Suprapubic skin (tissue), 4 donors: Measurements from ENCODE around the gene UCK1. TPM values are rescaled to one million over a fixed set of nuclear protein-coding genes. Genes with fewer than 3 reads are reported as not detected.

Source experiments
- DNase-seq, 2 donors: peaks; one replicate each; pipeline ENCODE4 v3.0.0-alpha.2; 2019; ENCODE audit warnings: low spot score in 2 of 2
- H3K27ac ChIP-seq: fragments of 200-600 bp; sonication (generic); one replicate; pipeline ENCODE4 v1.5.1; 2019
- H3K27me3 ChIP-seq: fragments of 200-600 bp; sonication (generic); one replicate; pipeline ENCODE4 v1.5.1; 2019
- H3K36me3 ChIP-seq: fragments of 200-600 bp; sonication (generic); one replicate; pipeline ENCODE4 v1.5.1; 2019
- H3K4me1 ChIP-seq: fragments of 200-600 bp; sonication (generic); one replicate; pipeline ENCODE4 v1.5.1; 2019
- H3K4me3 ChIP-seq: fragments of 200-600 bp; sonication (generic); one replicate; pipeline ENCODE4 v1.5.1; 2019; ENCODE audit warnings: mild to moderate bottlenecking
- H3K9me3 ChIP-seq: fragments of 200-600 bp; sonication (generic); one replicate; pipeline ENCODE4 v1.5.1; 2019
- EP300 ChIP-seq: sonication (generic); formaldehyde crosslinking; IDR thresholded peaks from one replicate; pipeline ENCODE4 v1.6.1; 2017; ENCODE audit warnings: antibody characterized with exemption
- POLR2A ChIP-seq, 2 donors: fragments of 450-650 bp; IDR thresholded peaks; one replicate each; pipeline ENCODE4 v1.6.1; 2017; ENCODE audit warnings: antibody characterized with exemption in 2 of 2, mild to moderate bottlenecking in 2 of 2, moderate library complexity in 2 of 2
- POLR2AphosphoS5 ChIP-seq, 3 donors: sonication (generic); formaldehyde crosslinking; IDR thresholded peaks; one replicate each; pipeline ENCODE4 v1.6.1; 2017; ENCODE audit warnings: antibody characterized with exemption in 3 of 3
- WGBS: methylation state at CpG from one replicate; pipeline ENCODE4 v1.1.5; 2018; 5-methylcytosine and 5-hydroxymethylcytosine counted together
- total RNA-seq, 4 donors: library from RNA; depleted of rRNA; stranded (reverse); fragments of >200 nt; gene quantifications; one replicate each; pipeline ENCODE4 v1.1.0, GENCODE V29; 2016
- TF ChIP-seq, protein P1 (sequence below), 2 donors: fragments of 200-600 bp in 1 of 2; fragments of 450-650 bp in 1 of 2; sonication (generic) in 1 of 2; IDR thresholded peaks; one replicate each; pipeline ENCODE4 v1.5.1; 2016 to 2019; ENCODE audit warnings: antibody characterized with exemption in 2 of 2, mild to moderate bottlenecking in 1 of 2, moderate library complexity in 1 of 2

The UCK1 gene
- total RNA-seq, 4 donors from 2014 or later: 20.0 to 28.0 (median 26.6) TPM

GRCh38 chr9:131539223-131539923 lies 8.3 kb upstream of the UCK1 start:
- no peak for DNase-seq
- Histone ChIP-seq H3K9me3 (peaks cover 13% of the 10 kb centered on the region), H3K36me3 (no peaks in the 10 kb centered on the region), H3K27ac (no peak overlapping the region), H3K4me3 (no peak overlapping the region), H3K4me1 (no peaks in the 10 kb centered on the region), H3K27me3 (peaks cover 6% of the 10 kb centered on the region)
- WGBS: 89% methylated on average over 7 of the region's 7 CpGs
- TF ChIP-seq, protein P1, sequence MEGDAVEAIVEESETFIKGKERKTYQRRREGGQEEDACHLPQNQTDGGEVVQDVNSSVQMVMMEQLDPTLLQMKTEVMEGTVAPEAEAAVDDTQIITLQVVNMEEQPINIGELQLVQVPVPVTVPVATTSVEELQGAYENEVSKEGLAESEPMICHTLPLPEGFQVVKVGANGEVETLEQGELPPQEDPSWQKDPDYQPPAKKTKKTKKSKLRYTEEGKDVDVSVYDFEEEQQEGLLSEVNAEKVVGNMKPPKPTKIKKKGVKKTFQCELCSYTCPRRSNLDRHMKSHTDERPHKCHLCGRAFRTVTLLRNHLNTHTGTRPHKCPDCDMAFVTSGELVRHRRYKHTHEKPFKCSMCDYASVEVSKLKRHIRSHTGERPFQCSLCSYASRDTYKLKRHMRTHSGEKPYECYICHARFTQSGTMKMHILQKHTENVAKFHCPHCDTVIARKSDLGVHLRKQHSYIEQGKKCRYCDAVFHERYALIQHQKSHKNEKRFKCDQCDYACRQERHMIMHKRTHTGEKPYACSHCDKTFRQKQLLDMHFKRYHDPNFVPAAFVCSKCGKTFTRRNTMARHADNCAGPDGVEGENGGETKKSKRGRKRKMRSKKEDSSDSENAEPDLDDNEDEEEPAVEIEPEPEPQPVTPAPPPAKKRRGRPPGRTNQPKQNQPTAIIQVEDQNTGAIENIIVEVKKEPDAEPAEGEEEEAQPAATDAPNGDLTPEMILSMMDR (IDR thresholded peaks at IDR 0.05): no peak
- TF ChIP-seq POLR2AphosphoS5 (IDR thresholded peaks at IDR 0.05) (no peak), POLR2A (IDR thresholded peaks at IDR 0.05) (no peak), EP300 (no peak)

- H3K27me3 ChIP-seq: no peaks in the 10 kb centered on the region
- H3K4me1 ChIP-seq: no peaks in the 10 kb centered on the region
- TF ChIP-seq, protein P1 (IDR thresholded peaks at IDR 0.05): no peak
- TF ChIP-seq POLR2A (IDR thresholded peaks at IDR 0.05): no peak
- no peak for TF ChIP-seq POLR2AphosphoS5 (IDR thresholded peaks at IDR 0.05)
- TF ChIP-seq EP300: no peak
- no peak overlapping the region for H3K4me3 ChIP-seq
- no peak overlapping the region for H3K27ac ChIP-seq
- peaks cover 2% of the 10 kb centered on the region for H3K9me3 ChIP-seq
- WGBS: 95% methylated on average over 19 of the region's 19 CpGs
- DNase-seq: no peak
- H3K36me3 ChIP-seq: no peaks in the 10 kb centered on the region
These were observed 6.9 kb upstream of the UCK1 start for GRCh38 chr9:131537946-131538345.

DNA sequence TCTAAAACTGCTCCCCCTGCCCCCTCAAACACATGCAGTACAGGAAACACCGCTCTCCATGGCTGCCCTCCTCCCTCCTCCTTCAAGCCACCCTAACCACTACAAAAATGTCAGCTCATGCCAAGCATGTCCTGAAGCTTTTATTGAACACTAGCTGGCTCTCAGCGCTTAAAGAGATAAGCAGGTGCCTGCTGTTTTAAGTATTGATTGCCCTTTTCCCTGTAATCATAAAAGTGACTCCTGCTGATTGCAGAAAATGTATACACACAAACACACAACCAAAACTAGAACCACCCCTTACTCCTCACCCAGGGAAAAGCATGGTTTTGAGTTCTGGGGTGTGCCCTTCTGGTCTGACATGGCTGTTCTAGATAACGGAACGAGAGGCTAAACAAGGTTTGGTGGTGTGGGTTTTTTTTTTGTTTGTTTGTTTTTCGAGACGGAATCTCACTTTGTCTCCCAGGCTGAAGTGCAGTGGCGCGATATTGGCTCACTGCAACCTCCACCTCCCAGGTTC lies 3.7 kb upstream of the UCK1 start:
- H3K27me3 ChIP-seq: no peaks in the 10 kb centered on the region
- no peak overlapping the region for H3K27ac ChIP-seq
- TF ChIP-seq POLR2AphosphoS5 (IDR thresholded peaks at IDR 0.05): no peak
- H3K4me3 ChIP-seq: no peak overlapping the region
- DNase-seq: no peak
- peaks cover 11% of the 10 kb centered on the region for H3K4me1 ChIP-seq
- no peaks in the 10 kb centered on the region for H3K36me3 ChIP-seq
- no peaks in the 10 kb centered on the region for H3K9me3 ChIP-seq
- whole genome bisulfite sequencing: 71% methylated on average over 8 of the region's 8 CpGs

GRCh38 chr9:131530546-131530919 lies 530 bp downstream of the UCK1 start:
- peak in 1 of 2 donors; percentile 80 for DNase-seq
- peak overlapping the region; percentile 67 for H3K27ac ChIP-seq
- TF ChIP-seq POLR2AphosphoS5 (IDR thresholded peaks at IDR 0.05): no peak
- TF ChIP-seq, protein P1 (IDR thresholded peaks at IDR 0.05): peak in 1 of 2 donors; percentile 19
- no peak for TF ChIP-seq POLR2A (IDR thresholded peaks at IDR 0.05)
- H3K4me3 ChIP-seq: peak overlapping the region; percentile 79
- H3K4me1 ChIP-seq: peaks cover 14% of the 10 kb centered on the region
- no peaks in the 10 kb centered on the region for H3K9me3 ChIP-seq
- peaks cover 42% of the 10 kb centered on the region for H3K36me3 ChIP-seq
- 11% methylated on average over 10 of the region's 29 CpGs for WGBS
- H3K27me3 ChIP-seq: no peaks in the 10 kb centered on the region

- Histone ChIP-seq H3K4me1 (peaks cover 14% of the 10 kb centered on the region), H3K36me3 (peaks cover 49% of the 10 kb centered on the region), H3K9me3 (no peaks in the 10 kb centered on the region), H3K4me3 (peak overlapping the region; percentile 79), H3K27me3 (no peaks in the 10 kb centered on the region), H3K27ac (no peak overlapping the region)
- TF ChIP-seq EP300: no peak
- TF ChIP-seq POLR2AphosphoS5 (IDR thresholded peaks at IDR 0.05): no peak
- TF ChIP-seq, protein P1 (IDR thresholded peaks at IDR 0.05): no peak
- no peak for TF ChIP-seq POLR2A (IDR thresholded peaks at IDR 0.05)
- 67% methylated on average over 15 of the region's 24 CpGs for WGBS
- no peak for DNase-seq
These were observed 1.2 kb downstream of the UCK1 start for GRCh38 chr9:131529597-131530545.
